ENCODE data around the gene TENM3.

TENM3 gene

GRCh38 chr4:182394181-182394580, 151.0 kb downstream of the TENM3 start:
- Mint-ChIP-seq H3K4me1 (ENCODE audit: low read depth in 2 of 2) (no peaks in the 10 kb centered on the region), H3K36me3 (ENCODE audit: insufficient read depth) (no peaks in the 10 kb centered on the region), H3K9me3 (no peaks in the 10 kb centered on the region), H3K27ac (no peak overlapping the region), H3K27me3 (no peaks in the 10 kb centered on the region), H3K4me3 (no peak overlapping the region)
- ATAC-seq (replicated peaks) (no peak), DNase-seq (no peak)

GRCh38 chr4:182400081-182400480, 156.9 kb downstream of the TENM3 start:
- H3K9me3 Mint-ChIP-seq = no peaks in the 10 kb centered on the region
- no peak overlapping the region for H3K4me3 Mint-ChIP-seq
- no peak overlapping the region for H3K27ac Mint-ChIP-seq
- ATAC-seq (replicated peaks) (no peak), DNase-seq (no peak)
- H3K36me3 Mint-ChIP-seq (ENCODE audit: insufficient read depth) = no peaks in the 10 kb centered on the region
- H3K4me1 Mint-ChIP-seq (ENCODE audit: low read depth in 2 of 2) = no peaks in the 10 kb centered on the region
- no peaks in the 10 kb centered on the region for H3K27me3 Mint-ChIP-seq

- H3K4me3 Mint-ChIP-seq = no peak overlapping the region
- no peak for DNase-seq
- peaks cover 0 to 3% of the 10 kb centered on the region in 2 donors for H3K9me3 Mint-ChIP-seq
- H3K4me1 Mint-ChIP-seq (ENCODE audit: low read depth in 2 of 2) = no peaks in the 10 kb centered on the region
- no peaks in the 10 kb centered on the region for H3K36me3 Mint-ChIP-seq (ENCODE audit: insufficient read depth)
- no peak overlapping the region for H3K27ac Mint-ChIP-seq
- ATAC-seq (replicated peaks) = no peak
- peaks cover 0 to 6% of the 10 kb centered on the region in 2 donors for H3K27me3 Mint-ChIP-seq
These were observed 157.6 kb downstream of the TENM3 start for GRCh38 chr4:182400790-182401189.

- DNase-seq = no peak
- Mint-ChIP-seq H3K4me1 (ENCODE audit: low read depth in 2 of 2) (no peaks in the 10 kb centered on the region), H3K4me3 (no peak overlapping the region), H3K9me3 (peaks cover 0 to 5% of the 10 kb centered on the region in 2 donors), H3K27me3 (peaks cover 0 to 6% of the 10 kb centered on the region in 2 donors), H3K27ac (no peak overlapping the region), H3K36me3 (ENCODE audit: insufficient read depth) (no peaks in the 10 kb centered on the region)
- no peak for ATAC-seq (replicated peaks)
These were observed 161.2 kb downstream of the TENM3 start for GRCh38 chr4:182404376-182404775.

GRCh38 chr4:182405087-182405486, 161.9 kb downstream of the TENM3 start:
- Mint-ChIP-seq H3K9me3 (peaks cover 0 to 5% of the 10 kb centered on the region in 2 donors), H3K27me3 (peaks cover 0 to 6% of the 10 kb centered on the region in 2 donors), H3K27ac (no peak overlapping the region), H3K36me3 (ENCODE audit: insufficient read depth) (no peaks in the 10 kb centered on the region), H3K4me3 (no peak overlapping the region), H3K4me1 (ENCODE audit: low read depth in 2 of 2) (no peaks in the 10 kb centered on the region)
- DNase-seq (no peak), ATAC-seq (replicated peaks) (no peak)

GRCh38 chr4:182409271-182409670, 166.1 kb downstream of the TENM3 start:
- no peaks in the 10 kb centered on the region for H3K36me3 Mint-ChIP-seq (ENCODE audit: insufficient read depth)
- no peaks in the 10 kb centered on the region for H3K4me1 Mint-ChIP-seq (ENCODE audit: low read depth in 2 of 2)
- H3K4me3 Mint-ChIP-seq = no peak overlapping the region
- no peak overlapping the region for H3K27ac Mint-ChIP-seq
- ATAC-seq (replicated peaks) (no peak), DNase-seq (no peak)
- H3K27me3 Mint-ChIP-seq = peaks cover 0 to 6% of the 10 kb centered on the region in 2 donors
- peaks cover 0 to 5% of the 10 kb centered on the region in 2 donors for H3K9me3 Mint-ChIP-seq

GRCh38 chr4:182411391-182411790, 168.2 kb downstream of the TENM3 start:
- H3K9me3 Mint-ChIP-seq = peaks cover 0 to 2% of the 10 kb centered on the region in 2 donors
- H3K4me1 Mint-ChIP-seq (ENCODE audit: low read depth in 2 of 2) = no peaks in the 10 kb centered on the region
- H3K27ac Mint-ChIP-seq = no peak overlapping the region
- no peaks in the 10 kb centered on the region for H3K36me3 Mint-ChIP-seq (ENCODE audit: insufficient read depth)
- H3K4me3 Mint-ChIP-seq = no peak overlapping the region
- no peak for DNase-seq
- H3K27me3 Mint-ChIP-seq = no peaks in the 10 kb centered on the region
- no peak for ATAC-seq (replicated peaks)

GRCh38 chr4:182413550-182413949, 170.3 kb downstream of the TENM3 start:
- H3K27ac Mint-ChIP-seq = no peak overlapping the region
- no peaks in the 10 kb centered on the region for H3K27me3 Mint-ChIP-seq
- ATAC-seq (replicated peaks) (no peak), DNase-seq (no peak)
- H3K9me3 Mint-ChIP-seq = peaks cover 0 to 2% of the 10 kb centered on the region in 2 donors
- H3K36me3 Mint-ChIP-seq (ENCODE audit: insufficient read depth) = no peaks in the 10 kb centered on the region
- H3K4me1 Mint-ChIP-seq (ENCODE audit: low read depth in 2 of 2) = no peaks in the 10 kb centered on the region
- H3K4me3 Mint-ChIP-seq = no peak overlapping the region

GRCh38 chr4:182415116-182415515, 171.9 kb downstream of the TENM3 start:
- DNase-seq (no peak), ATAC-seq (replicated peaks) (no peak)
- Mint-ChIP-seq H3K4me3 (no peak overlapping the region), H3K27ac (no peak overlapping the region), H3K9me3 (no peaks in the 10 kb centered on the region), H3K36me3 (ENCODE audit: insufficient read depth) (no peaks in the 10 kb centered on the region), H3K27me3 (no peaks in the 10 kb centered on the region), H3K4me1 (ENCODE audit: low read depth in 2 of 2) (no peaks in the 10 kb centered on the region)

GRCh38 chr4:182416067-182416466, 172.9 kb downstream of the TENM3 start:
- no peaks in the 10 kb centered on the region for H3K4me1 Mint-ChIP-seq (ENCODE audit: low read depth in 2 of 2)
- no peak overlapping the region for H3K27ac Mint-ChIP-seq
- DNase-seq (no peak), ATAC-seq (replicated peaks) (no peak)
- no peak overlapping the region for H3K4me3 Mint-ChIP-seq
- no peaks in the 10 kb centered on the region for H3K9me3 Mint-ChIP-seq
- H3K27me3 Mint-ChIP-seq = no peaks in the 10 kb centered on the region
- no peaks in the 10 kb centered on the region for H3K36me3 Mint-ChIP-seq (ENCODE audit: insufficient read depth)

- Mint-ChIP-seq H3K27me3 (no peaks in the 10 kb centered on the region), H3K36me3 (ENCODE audit: insufficient read depth) (no peaks in the 10 kb centered on the region), H3K27ac (no peak overlapping the region), H3K9me3 (no peaks in the 10 kb centered on the region), H3K4me3 (no peak overlapping the region), H3K4me1 (ENCODE audit: low read depth in 2 of 2) (no peaks in the 10 kb centered on the region)
- DNase-seq = no peak
- ATAC-seq (replicated peaks) = no peak
These were observed 175.0 kb downstream of the TENM3 start for GRCh38 chr4:182418054-182418734.

- H3K4me1 Mint-ChIP-seq (ENCODE audit: low read depth in 2 of 2) = no peaks in the 10 kb centered on the region
- DNase-seq = no peak
- ATAC-seq (replicated peaks) = no peak
- no peaks in the 10 kb centered on the region for H3K27me3 Mint-ChIP-seq
- no peak overlapping the region for H3K27ac Mint-ChIP-seq
- no peaks in the 10 kb centered on the region for H3K9me3 Mint-ChIP-seq
- no peak overlapping the region for H3K4me3 Mint-ChIP-seq
- H3K36me3 Mint-ChIP-seq (ENCODE audit: insufficient read depth) = no peaks in the 10 kb centered on the region
These were observed 177.0 kb downstream of the TENM3 start for GRCh38 chr4:182420189-182420588.

GRCh38 chr4:182421753-182422152, 178.6 kb downstream of the TENM3 start:
- H3K4me3 Mint-ChIP-seq = no peak overlapping the region
- H3K4me1 Mint-ChIP-seq (ENCODE audit: low read depth in 2 of 2) = no peaks in the 10 kb centered on the region
- DNase-seq = no peak
- H3K36me3 Mint-ChIP-seq (ENCODE audit: insufficient read depth) = no peaks in the 10 kb centered on the region
- no peaks in the 10 kb centered on the region for H3K27me3 Mint-ChIP-seq
- H3K9me3 Mint-ChIP-seq = no peaks in the 10 kb centered on the region
- no peak for ATAC-seq (replicated peaks)
- H3K27ac Mint-ChIP-seq = no peak overlapping the region

- H3K36me3 Mint-ChIP-seq (ENCODE audit: insufficient read depth) = no peaks in the 10 kb centered on the region
- no peak overlapping the region for H3K27ac Mint-ChIP-seq
- peaks cover 0 to 5% of the 10 kb centered on the region in 2 donors for H3K27me3 Mint-ChIP-seq
- ATAC-seq (replicated peaks) = no peak
- no peaks in the 10 kb centered on the region for H3K9me3 Mint-ChIP-seq
- no peak for DNase-seq
- H3K4me1 Mint-ChIP-seq (ENCODE audit: low read depth in 2 of 2) = no peaks in the 10 kb centered on the region
- no peak overlapping the region for H3K4me3 Mint-ChIP-seq
These were observed 182.1 kb downstream of the TENM3 start for GRCh38 chr4:182425302-182425701.
